ENCODE measurements around the gene GAS2L2.

- TF ChIP-seq NFYB (CRISPR knock-in tag; conservative IDR thresholded peaks at IDR 0.05; ENCODE audit: low read depth) (no peak), ESRRA (CRISPR knock-in tag; IDR thresholded peaks at IDR 0.05; ENCODE audit: borderline replicate concordance) (no peak), CTCF (IDR thresholded peaks at IDR 0.05) (no peak), ZNF532 (CRISPR knock-in tag; IDR thresholded peaks at IDR 0.05; ENCODE audit: borderline replicate concordance) (no peak), USF2 (CRISPR knock-in tag; IDR thresholded peaks at IDR 0.05) (no peak)
These were observed 36.9 kb downstream of the GAS2L2 start for GRCh38 chr17:35716173-35716572.
